Femur (tissue), 1 donor: ENCODE data around the gene PDIK1L.
A peak's percentile ranks its signal among the peaks of the same experiment; 100 is the strongest.

Source experiments
- DNase-seq: peaks from one replicate; pipeline ENCODE4 v3.0.0-alpha.2; 2017

The PDIK1L gene

GRCh38 chr1:26124418-26125331 lies 13.1 kb downstream of the PDIK1L start:
- DNase-seq: no peak

GRCh38 chr1:26125382-26125781 lies 13.8 kb downstream of the PDIK1L start:
- DNase-seq: no peak

- no peak for DNase-seq
Measured at GRCh38 chr1:26125946-26126320, 14.3 kb downstream of the PDIK1L start.

- no peak for DNase-seq
Measured at GRCh38 chr1:26126321-26127084, 14.9 kb downstream of the PDIK1L start.

GRCh38 chr1:26127235-26128163 lies 15.9 kb downstream of the PDIK1L start:
- DNase-seq: no peak

- DNase-seq: no peak
Measured at GRCh38 chr1:26129778-26130177, 18.2 kb downstream of the PDIK1L start.

- DNase-seq: no peak
Measured at GRCh38 chr1:26130695-26131094, 19.1 kb downstream of the PDIK1L start.

GRCh38 chr1:26132128-26132833 lies 20.7 kb downstream of the PDIK1L start:
- DNase-seq: no peak

- no peak for DNase-seq
Measured at GRCh38 chr1:26132834-26133167, 21.2 kb downstream of the PDIK1L start.

GRCh38 chr1:26134466-26134865 lies 22.8 kb downstream of the PDIK1L start:
- DNase-seq: no peak

- no peak for DNase-seq
Measured at GRCh38 chr1:26138974-26139558, 27.4 kb downstream of the PDIK1L start.

GRCh38 chr1:26142159-26142558 lies 30.5 kb downstream of the PDIK1L start:
- DNase-seq: no peak

GRCh38 chr1:26145041-26145959 lies 33.7 kb downstream of the PDIK1L start:
- DNase-seq: peak; percentile 80

GRCh38 chr1:26145960-26146294 lies 34.3 kb downstream of the PDIK1L start:
- DNase-seq: no peak

GRCh38 chr1:26148887-26149286 lies 37.3 kb downstream of the PDIK1L start:
- no peak for DNase-seq

- no peak for DNase-seq
Measured at GRCh38 chr1:26153966-26154532, 42.4 kb downstream of the PDIK1L start.

GRCh38 chr1:26154750-26155149 lies 43.1 kb downstream of the PDIK1L start:
- DNase-seq: no peak

- no peak for DNase-seq
Measured at GRCh38 chr1:26155370-26156284, 44.0 kb downstream of the PDIK1L start.

GRCh38 chr1:26156285-26157038 lies 44.8 kb downstream of the PDIK1L start:
- DNase-seq: no peak
